LoVo (cell line): Measurements from ENCODE around the gene CCDC33.

Experiments used
- DNase-seq: peaks from one replicate; pipeline ENCODE4 v3.0.0-alpha.2; 2016; ENCODE audit warnings: low spot score

CCDC33 gene

DNA sequence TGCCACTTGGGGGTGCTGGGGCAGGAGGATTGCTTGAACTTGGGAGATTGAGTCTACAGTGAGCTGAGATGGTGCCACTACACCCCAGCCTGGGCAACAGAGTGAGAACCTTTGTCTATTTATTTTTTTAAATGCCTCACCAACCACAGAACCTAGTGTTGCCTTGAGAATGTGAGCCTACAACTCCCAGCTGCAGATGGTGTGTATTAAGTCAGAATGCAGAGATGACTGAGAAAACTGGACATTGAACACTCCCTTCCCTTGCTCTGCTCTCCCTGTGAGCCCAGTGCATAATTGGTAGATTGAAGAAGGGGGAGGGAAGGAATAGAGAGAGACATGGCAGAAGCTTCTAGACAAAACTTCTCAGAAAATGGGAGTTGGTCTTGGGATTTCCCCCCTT lies 53.5 kb downstream of the CCDC33 start:
- DNase-seq = no peak

DNA sequence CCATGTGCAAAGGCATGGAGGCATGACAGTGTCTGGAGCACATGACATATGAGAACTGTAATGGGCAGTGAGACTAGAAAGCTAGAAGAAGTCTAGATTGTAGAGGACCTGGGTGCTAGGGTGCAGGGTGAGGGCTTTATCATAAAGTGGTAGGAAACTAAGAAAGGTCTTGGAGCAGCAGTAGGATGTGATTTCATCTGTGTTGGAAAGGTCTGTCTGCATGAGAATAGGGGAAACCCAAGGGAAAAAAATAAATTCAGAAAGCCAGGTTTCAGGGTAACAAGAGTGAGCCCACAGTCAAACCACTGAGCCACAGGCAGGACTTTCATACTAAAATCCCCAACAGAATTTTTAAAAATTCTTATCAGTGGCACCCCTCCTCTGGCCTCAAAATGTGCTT lies 54.5 kb downstream of the CCDC33 start:
- DNase-seq = no peak

DNA sequence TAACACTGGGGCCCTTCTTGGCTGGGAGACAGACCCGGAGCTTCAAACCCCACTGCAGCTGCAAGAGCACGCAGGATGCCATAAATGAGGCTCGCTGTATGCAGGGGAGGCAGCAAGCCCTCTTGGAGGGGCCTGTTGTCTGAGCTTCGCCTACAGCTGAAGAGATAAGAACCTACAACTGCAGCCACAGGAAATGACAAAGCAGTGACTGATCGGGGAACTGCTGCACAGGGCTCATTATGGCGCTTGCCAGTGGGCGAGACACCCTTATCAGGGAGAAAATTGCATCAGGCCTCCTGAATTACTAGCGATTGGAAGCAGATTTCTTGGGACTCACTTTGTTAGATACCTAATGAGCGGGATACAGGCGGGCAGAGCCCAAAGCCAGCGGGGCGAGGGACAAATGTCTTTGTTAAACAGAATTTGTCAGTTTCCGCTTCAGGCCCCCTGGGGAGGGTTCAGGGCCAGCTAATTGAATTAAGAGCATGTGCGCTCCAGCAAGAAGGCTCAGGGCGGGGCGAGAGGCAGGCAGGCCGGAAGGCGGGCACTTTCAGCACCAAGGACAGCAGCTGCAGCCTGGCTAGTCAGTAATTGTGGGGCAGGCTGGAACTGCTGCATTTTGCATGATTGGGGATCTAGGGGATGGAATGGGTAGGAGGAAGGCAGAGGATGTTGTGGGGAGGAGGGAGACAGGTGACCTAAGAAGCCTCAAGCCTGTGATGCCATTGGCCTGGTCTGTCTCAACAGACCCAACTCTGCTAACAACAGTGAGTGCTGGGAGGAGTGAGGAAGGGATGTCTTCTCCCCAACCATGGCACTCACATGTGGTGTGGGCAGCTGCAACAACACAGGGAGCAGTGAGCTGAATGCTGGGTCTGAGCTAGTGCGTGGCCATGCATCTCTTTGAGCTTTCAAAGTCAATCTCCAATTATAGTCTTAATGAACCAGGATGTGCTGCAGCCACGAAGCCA lies 55.3 kb downstream of the CCDC33 start:
- peak; percentile 78 for DNase-seq

GRCh38 chr15:74293021-74293810 lies 57.1 kb downstream of the CCDC33 start:
- DNase-seq = no peak

- DNase-seq = no peak
Observed at GRCh38 chr15:74294010-74294409, 57.9 kb downstream of the CCDC33 start.

DNA sequence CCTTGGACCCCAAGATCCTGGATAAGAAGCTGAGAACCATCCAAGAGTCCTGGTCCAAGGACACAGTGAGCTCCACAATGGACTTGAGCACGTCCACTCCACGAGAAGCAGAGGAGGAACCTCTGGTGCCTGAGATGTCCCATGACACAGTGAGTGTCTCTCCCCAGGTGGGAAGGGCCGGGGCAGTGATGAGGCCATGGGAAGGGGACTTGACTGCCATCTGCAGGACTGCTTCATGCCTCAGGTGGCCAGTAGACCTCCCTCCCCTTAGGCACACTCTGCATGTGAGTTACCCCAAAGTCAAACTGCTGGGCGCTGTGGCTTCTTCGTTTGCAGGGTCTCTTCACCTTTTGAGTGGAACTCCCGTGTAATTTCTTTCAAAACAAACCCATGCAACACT lies 59.7 kb downstream of the CCDC33 start:
- DNase-seq = no peak

GRCh38 chr15:74297887-74298286 lies 61.8 kb downstream of the CCDC33 start:
- no peak for DNase-seq

DNA sequence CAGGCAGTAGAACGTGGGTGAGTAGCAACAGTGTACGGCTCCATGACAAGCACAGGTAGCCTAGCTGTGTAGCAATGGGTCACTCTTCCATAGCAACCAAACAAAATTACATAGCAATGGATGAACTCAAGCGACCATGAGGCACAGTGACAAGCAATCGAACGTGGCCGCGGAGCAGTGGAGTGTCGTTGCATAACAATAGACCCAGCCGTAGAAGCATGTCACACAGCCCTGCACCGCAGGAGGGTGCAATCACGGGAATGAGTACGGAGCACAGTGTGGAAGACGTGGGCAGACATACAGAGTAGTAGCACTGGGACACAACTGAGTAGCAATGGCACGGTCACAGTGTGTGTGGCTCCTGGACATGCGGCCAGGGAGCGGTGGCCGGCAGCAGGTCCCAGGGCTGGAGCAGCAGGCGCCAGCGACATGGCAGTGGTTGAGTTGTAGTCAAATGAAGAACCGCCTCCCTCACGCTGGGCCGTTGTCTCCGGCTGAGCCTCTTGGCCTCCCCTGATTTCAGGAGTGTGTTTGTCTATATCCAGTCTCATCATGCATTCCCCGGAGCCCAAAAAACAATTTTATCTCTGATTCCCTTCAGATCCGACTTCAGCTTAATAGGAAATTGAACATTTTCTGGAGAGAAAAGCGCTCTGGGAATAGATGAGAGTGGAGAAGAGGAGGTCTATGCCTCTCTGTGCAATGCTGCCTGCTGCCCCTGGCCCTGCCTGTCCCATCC lies 64.1 kb downstream of the CCDC33 start:
- no peak for DNase-seq

GRCh38 chr15:74301583-74302361 lies 65.6 kb downstream of the CCDC33 start:
- DNase-seq = no peak

GRCh38 chr15:74302821-74303359 lies 66.8 kb downstream of the CCDC33 start:
- DNase-seq = peak; percentile 38

DNA sequence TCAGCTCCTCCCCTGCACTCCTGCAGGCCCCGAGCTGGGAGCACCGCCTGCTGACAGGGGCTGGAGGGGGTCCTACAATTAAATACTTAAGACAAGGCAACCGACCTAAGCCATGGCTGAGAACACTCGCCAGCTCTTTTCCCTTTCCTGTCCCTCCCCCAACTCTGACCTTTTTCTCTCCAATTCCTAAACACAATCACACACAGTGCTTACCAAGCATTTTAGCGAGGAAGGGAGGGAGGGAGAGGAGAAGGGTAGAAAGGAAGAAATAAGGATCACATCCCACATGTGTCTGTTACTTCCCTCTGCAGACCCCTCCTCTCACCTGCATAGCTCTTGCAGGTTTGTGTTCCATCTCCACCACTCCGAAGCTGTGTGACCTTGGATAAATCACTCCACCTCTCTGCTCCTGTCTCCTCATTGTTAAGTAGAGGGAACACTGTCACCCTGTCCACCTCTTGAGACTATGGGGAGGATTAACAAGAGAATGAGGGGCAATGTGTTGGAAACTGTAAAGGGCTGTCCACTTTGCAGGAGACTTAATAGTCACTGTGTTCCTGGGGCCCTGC lies 67.7 kb downstream of the CCDC33 start:
- DNase-seq = no peak

GRCh38 chr15:74304431-74304830 lies 68.3 kb downstream of the CCDC33 start:
- no peak for DNase-seq

GRCh38 chr15:74305687-74306086 lies 69.6 kb downstream of the CCDC33 start:
- DNase-seq = no peak

DNA sequence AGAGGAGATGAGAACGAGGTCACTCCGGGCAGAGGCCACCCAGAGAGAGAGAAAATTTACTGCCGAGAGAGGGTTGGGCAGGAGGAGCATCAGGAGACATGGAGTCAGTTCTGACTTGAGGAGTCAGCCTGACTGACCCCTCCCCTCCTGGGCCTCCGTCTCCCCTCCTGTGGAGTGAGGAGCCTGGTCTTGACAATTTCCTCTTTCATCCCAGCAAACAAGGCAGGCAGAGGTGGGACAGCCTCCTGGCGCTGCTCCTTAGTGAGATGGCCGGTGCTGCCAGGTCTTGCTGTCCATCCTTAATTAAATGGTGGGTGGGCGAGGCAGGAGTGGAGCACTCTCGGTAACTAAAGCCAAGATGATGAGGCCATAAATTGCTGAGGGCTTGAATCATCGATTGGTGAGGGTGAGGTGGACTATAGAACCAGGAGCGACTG lies 70.7 kb downstream of the CCDC33 start:
- DNase-seq = peak; percentile 12

GRCh38 chr15:74307827-74308811 lies 72.0 kb downstream of the CCDC33 start:
- DNase-seq = peak; percentile 71

DNA sequence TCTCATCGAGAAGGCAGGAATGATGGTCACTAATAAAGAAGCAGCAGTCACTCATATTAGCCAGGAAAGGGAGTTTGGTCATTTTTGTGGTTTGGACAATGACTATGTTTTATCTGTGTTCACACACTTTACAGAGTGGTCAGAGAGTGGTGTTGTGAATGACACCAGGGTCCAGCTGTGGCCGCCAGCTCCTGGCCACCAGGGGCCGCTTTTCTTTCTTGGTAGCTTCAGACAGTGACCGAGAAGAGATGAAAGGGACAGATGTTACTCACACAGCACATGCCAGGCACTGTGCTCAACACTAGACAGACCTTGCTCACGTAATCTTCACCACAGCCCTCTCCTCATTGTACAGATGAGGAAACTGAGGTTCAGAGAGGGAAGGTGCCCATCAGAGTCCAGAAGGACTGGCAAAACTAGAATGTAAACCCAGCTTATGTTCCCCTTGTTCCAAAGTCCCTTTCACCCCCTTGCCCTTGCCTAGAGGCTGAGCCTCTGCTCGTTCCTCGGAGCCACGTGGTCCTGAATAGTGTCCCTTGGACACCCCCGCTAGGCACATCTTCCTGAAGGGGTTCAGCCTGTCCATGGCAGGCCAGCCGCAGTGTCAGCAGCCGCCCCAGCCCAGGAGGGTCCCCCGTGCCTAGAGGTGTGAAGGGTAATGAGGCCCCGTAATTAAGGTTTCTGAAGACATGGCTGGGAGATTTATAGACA lies 75.8 kb downstream of the CCDC33 start:
- DNase-seq = peak; percentile 23

GRCh38 chr15:74312445-74313007 lies 76.4 kb downstream of the CCDC33 start:
- DNase-seq = no peak

- no peak for DNase-seq
Observed at GRCh38 chr15:74313889-74314288, 77.8 kb downstream of the CCDC33 start.
